DOHH2 (cell line): ENCODE measurements around the gene TTC39A.

Experiments used
- EZH2phosphoT487 ChIP-seq: fragments of 200-600 bp; sonication (generic); IDR thresholded peaks from 2 replicates; pipeline ENCODE4 v1.6.1; 2017; ENCODE audit warnings: borderline replicate concordance, mild to moderate bottlenecking, antibody characterized with exemption, low read length, moderate library complexity, mixed read lengths
- TF ChIP-seq, protein P1 (sequence below): fragments of 200-600 bp; sonication (generic); IDR thresholded peaks from one replicate; pipeline ENCODE4 v1.5.1; 2014; ENCODE audit warnings: antibody characterized with exemption, mild to moderate bottlenecking, low read depth, low read length; ENCODE audit not compliant: poor library complexity, severe bottlenecking

DNA sequence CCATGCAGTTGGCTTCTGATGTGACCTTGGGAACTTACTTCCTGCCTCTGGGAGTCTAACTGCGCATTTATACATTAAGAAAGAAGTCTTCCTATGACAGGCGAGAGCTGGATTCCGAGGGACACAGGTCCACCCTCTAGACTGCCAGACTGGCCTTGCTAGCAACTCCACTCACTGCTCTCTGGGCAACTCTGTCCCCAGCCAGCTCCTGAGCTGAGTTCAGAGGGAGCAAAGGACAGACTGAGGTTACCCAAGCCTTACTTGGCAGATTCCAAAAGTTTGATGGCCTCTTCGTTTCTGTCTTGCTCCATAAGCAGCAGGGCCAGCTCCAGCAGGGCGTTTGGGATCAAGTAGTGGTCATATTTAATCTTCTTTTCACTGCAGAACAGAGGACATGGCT is 41.8 kb downstream of the TTC39A start:
- TF ChIP-seq, protein P1, sequence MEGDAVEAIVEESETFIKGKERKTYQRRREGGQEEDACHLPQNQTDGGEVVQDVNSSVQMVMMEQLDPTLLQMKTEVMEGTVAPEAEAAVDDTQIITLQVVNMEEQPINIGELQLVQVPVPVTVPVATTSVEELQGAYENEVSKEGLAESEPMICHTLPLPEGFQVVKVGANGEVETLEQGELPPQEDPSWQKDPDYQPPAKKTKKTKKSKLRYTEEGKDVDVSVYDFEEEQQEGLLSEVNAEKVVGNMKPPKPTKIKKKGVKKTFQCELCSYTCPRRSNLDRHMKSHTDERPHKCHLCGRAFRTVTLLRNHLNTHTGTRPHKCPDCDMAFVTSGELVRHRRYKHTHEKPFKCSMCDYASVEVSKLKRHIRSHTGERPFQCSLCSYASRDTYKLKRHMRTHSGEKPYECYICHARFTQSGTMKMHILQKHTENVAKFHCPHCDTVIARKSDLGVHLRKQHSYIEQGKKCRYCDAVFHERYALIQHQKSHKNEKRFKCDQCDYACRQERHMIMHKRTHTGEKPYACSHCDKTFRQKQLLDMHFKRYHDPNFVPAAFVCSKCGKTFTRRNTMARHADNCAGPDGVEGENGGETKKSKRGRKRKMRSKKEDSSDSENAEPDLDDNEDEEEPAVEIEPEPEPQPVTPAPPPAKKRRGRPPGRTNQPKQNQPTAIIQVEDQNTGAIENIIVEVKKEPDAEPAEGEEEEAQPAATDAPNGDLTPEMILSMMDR: no peak
- no peak for TF ChIP-seq EZH2phosphoT487
